MCF 10A (cell line): ENCODE measurements around the gene SRSF2. TPM values are rescaled to one million over a fixed set of nuclear protein-coding genes. Genes with fewer than 3 reads are reported as not detected.

ENCODE experiments used
- BruUV-seq: library from RNA; stranded (reverse); fragments of 400-500 nt; replicated peaks from 2 replicates; lab custom pipeline; 2021; lab: Mats Ljungman, UMichigan
- CTCF ChIA-PET: fragments of 300-600 bp; sonication (Branson Sonifier 250); formaldehyde crosslinking; extraction: SDS; loops from one replicate; lab custom pipeline; 2021; ENCODE audit warnings: antibody characterized with exemption, inconsistent platforms; lab: Yijun Ruan, JAX
- POLR2A ChIA-PET: fragments of 300-600, 350-650 bp; sonication (Branson Sonifier 250); formaldehyde crosslinking; extraction: SDS; loops from one replicate; lab custom pipeline; 2020; ENCODE audit warnings: antibody characterized with exemption, inconsistent platforms; lab: Yijun Ruan, JAX
- DNase-seq: peaks from one replicate; pipeline ENCODE4 v3.0.0-alpha.2; 2018; ENCODE audit not compliant: unreplicated experiment
- H3K27ac Mint-ChIP-seq: one replicate; pipeline ENCODE4 v1.8.0; 2022; ENCODE audit warnings: mild to moderate bottlenecking, low read depth, mixed read lengths; ENCODE audit not compliant: unreplicated experiment
- H3K27me3 Mint-ChIP-seq: one replicate; pipeline ENCODE4 v1.8.0; 2022; ENCODE audit warnings: mixed read lengths; ENCODE audit not compliant: insufficient read depth, unreplicated experiment
- H3K36me3 Mint-ChIP-seq: one replicate; pipeline ENCODE4 v1.8.0; 2022; ENCODE audit warnings: mild to moderate bottlenecking, moderate library complexity, mixed read lengths; ENCODE audit not compliant: insufficient read depth, unreplicated experiment
- H3K4me1 Mint-ChIP-seq: one replicate; pipeline ENCODE4 v1.8.0; 2022; ENCODE audit warnings: mixed read lengths; ENCODE audit not compliant: insufficient read depth, unreplicated experiment
- H3K4me3 Mint-ChIP-seq: one replicate; pipeline ENCODE4 v1.8.0; 2022; ENCODE audit warnings: mild to moderate bottlenecking, moderate library complexity, mixed read lengths; ENCODE audit not compliant: unreplicated experiment
- H3K9me3 Mint-ChIP-seq: one replicate; pipeline ENCODE4 v1.8.0; 2022; ENCODE audit warnings: mixed read lengths; ENCODE audit not compliant: unreplicated experiment
- CTCF ChIP-seq: fragments of 200-600 bp; IDR thresholded peaks from one replicate; pipeline ENCODE4 v1.8.0; 2022; ENCODE audit warnings: antibody characterized with exemption, mild to moderate bottlenecking; ENCODE audit not compliant: unreplicated experiment
- intact Hi-C: fragments of 100-400 bp; cut with micrococcal nuclease; formaldehyde crosslinking; loops from 2 replicates; pipeline ENCODE4 v1.14.1; 2022
- total RNA-seq: library from RNA; stranded (reverse); gene quantifications from 2 replicates; pipeline ENCODE4 v1.2.3, GENCODE V29; 2022

The SRSF2 gene
- total RNA-seq, 1 experiment from 2014 or later: 168 TPM

- Mint-ChIP-seq H3K27me3 (no peaks in the 10 kb centered on the region), H3K27ac (no peak overlapping the region), H3K4me3 (no peak overlapping the region), H3K4me1 (peaks cover 10% of the 10 kb centered on the region), H3K9me3 (no peaks in the 10 kb centered on the region), H3K36me3 (no peaks in the 10 kb centered on the region)
- intact Hi-C loops: no loop called here
- TF ChIP-seq CTCF: no peak
- no peak for DNase-seq
- BruUV-seq: no TSS peak
- ChIA-PET POLR2A (interaction anchor here (1.3 kb wide), 1 partner anchor 31 kb away, joined by 3 read pairs; no protein-coding TSS in a partner anchor), CTCF (no interaction called here)
Measured at GRCh38 chr17:76702941-76703637, 34.0 kb downstream of the SRSF2 start.

GRCh38 chr17:76702076-76702475, 35.1 kb downstream of the SRSF2 start:
- intact Hi-C loops: no loop called here
- ChIA-PET CTCF (interaction anchor here (0.6 to 1.2 kb wide), 2 partner anchors 11 to 264 kb away, joined by 3 read pairs; no protein-coding TSS in a partner anchor), POLR2A (no interaction called here)
- no peak for DNase-seq
- Mint-ChIP-seq H3K27ac (no peak overlapping the region), H3K36me3 (no peaks in the 10 kb centered on the region), H3K27me3 (no peaks in the 10 kb centered on the region), H3K9me3 (no peaks in the 10 kb centered on the region), H3K4me3 (no peak overlapping the region), H3K4me1 (peaks cover 10% of the 10 kb centered on the region)
- no TSS peak for BruUV-seq
- TF ChIP-seq CTCF: no peak

GRCh38 chr17:76701471-76701967, 35.6 kb downstream of the SRSF2 start:
- POLR2A ChIA-PET: no interaction called here
- DNase-seq: no peak
- intact Hi-C loops: no loop called here
- Mint-ChIP-seq H3K36me3 (no peaks in the 10 kb centered on the region), H3K27me3 (no peaks in the 10 kb centered on the region), H3K4me1 (peaks cover 10% of the 10 kb centered on the region), H3K9me3 (no peaks in the 10 kb centered on the region), H3K4me3 (no peak overlapping the region), H3K27ac (no peak overlapping the region)
- no TSS peak for BruUV-seq
- no peak for TF ChIP-seq CTCF
- CTCF ChIA-PET: interaction anchor here (0.5 to 1.2 kb wide), 3 partner anchors 10 to 264 kb away, joined by 3 read pairs; no protein-coding TSS in a partner anchor

GRCh38 chr17:76700617-76701470, 36.3 kb downstream of the SRSF2 start:
- Mint-ChIP-seq H3K4me1 (peaks cover 10% of the 10 kb centered on the region), H3K9me3 (no peaks in the 10 kb centered on the region), H3K4me3 (no peak overlapping the region), H3K27me3 (no peaks in the 10 kb centered on the region), H3K27ac (no peak overlapping the region), H3K36me3 (no peaks in the 10 kb centered on the region)
- TF ChIP-seq CTCF: no peak
- BruUV-seq: no TSS peak
- DNase-seq: no peak
- CTCF ChIA-PET: interaction anchor here (0.5 to 1.2 kb wide), 2 partner anchors 10 to 12 kb away, joined by 3 read pairs; no protein-coding TSS in a partner anchor
- intact Hi-C loops: no loop called here
- POLR2A ChIA-PET: no interaction called here
